GM12878 (cell line): ENCODE results near the gene ITSN1. TPM values are rescaled to one million over a fixed set of nuclear protein-coding genes. Genes with fewer than 3 reads are reported as not detected.

Experiments
- CEBPB ChIP-seq, 2 experiments: fragments of 150-350 bp in 1 of 2; IDR thresholded peaks; 2 replicates each; pipeline ENCODE4 v1.6.1; 2012 to 2014; ENCODE audit warnings: low read depth in 2 of 2, low read length in 2 of 2, borderline replicate concordance in 1 of 2, inconsistent platforms in 1 of 2
- CHD2 ChIP-seq: IDR thresholded peaks from 2 replicates; pipeline ENCODE4 v1.6.1; 2011; ENCODE audit warnings: low read depth, low read length, improper control_type of control experiment, borderline replicate concordance
- CUX1 ChIP-seq: IDR thresholded peaks from 2 replicates; pipeline ENCODE4 v1.6.1; 2012; ENCODE audit warnings: improper control_type of control experiment, low read depth, low read length; ENCODE audit not compliant: insufficient replicate concordance
- GATAD2B ChIP-seq: fragments of 450-650 bp; conservative IDR thresholded peaks from 2 replicates; pipeline ENCODE4 v1.6.1; 2017; ENCODE audit warnings: low read depth, mild to moderate bottlenecking, moderate library complexity
- LARP7 ChIP-seq: fragments of 450-650 bp; IDR thresholded peaks from 2 replicates; pipeline ENCODE4 v1.6.1; 2017; ENCODE audit warnings: mild to moderate bottlenecking
- MAX ChIP-seq: IDR thresholded peaks from 2 replicates; pipeline ENCODE4 v1.6.1; 2012; ENCODE audit warnings: low read depth, low read length, improper control_type of control experiment
- MLLT1 ChIP-seq: fragments of 450-650 bp; IDR thresholded peaks from 2 replicates; pipeline ENCODE4 v1.6.1; 2016; ENCODE audit warnings: mild to moderate bottlenecking
- MYB ChIP-seq: fragments of 150-350 bp; IDR thresholded peaks from 2 replicates; pipeline ENCODE4 v1.6.1; 2014; ENCODE audit warnings: mild to moderate bottlenecking, low read depth, low read length, borderline replicate concordance
- NBN ChIP-seq: fragments of 450-650 bp; IDR thresholded peaks from 2 replicates; pipeline ENCODE4 v1.6.1; 2016
- NFYB ChIP-seq: IDR thresholded peaks from 2 replicates; pipeline ENCODE4 v1.6.1; 2011; ENCODE audit warnings: low read depth, mild to moderate bottlenecking, low read length, improper control_type of control experiment, moderate library complexity; ENCODE audit not compliant: insufficient read depth
- NR2C1 ChIP-seq: fragments of 450-650 bp; IDR thresholded peaks from 2 replicates; pipeline ENCODE4 v1.6.1; 2017; ENCODE audit warnings: antibody characterized with exemption, mild to moderate bottlenecking, moderate library complexity
- NR2C2 ChIP-seq: IDR thresholded peaks from 2 replicates; pipeline ENCODE4 v1.6.1; 2011; ENCODE audit warnings: borderline replicate concordance, low read depth; ENCODE audit not compliant: control insufficient read depth, insufficient read length
- REST ChIP-seq: IDR thresholded peaks from 2 replicates; pipeline ENCODE4 v1.6.1; 2012; ENCODE audit warnings: mild to moderate bottlenecking, low read depth, low read length
- SMC3 ChIP-seq: IDR thresholded peaks from 2 replicates; pipeline ENCODE4 v1.6.1; 2011; ENCODE audit warnings: low read length, improper control_type of control experiment, borderline replicate concordance
- TAF1 ChIP-seq: IDR thresholded peaks from 2 replicates; pipeline ENCODE4 v1.6.1; 2011; ENCODE audit warnings: mild to moderate bottlenecking, low read depth, low read length, borderline replicate concordance
- TBL1XR1 ChIP-seq: IDR thresholded peaks from 2 replicates; pipeline ENCODE4 v1.6.1; 2012; ENCODE audit warnings: low read depth, low read length, improper control_type of control experiment
- WRNIP1 ChIP-seq: IDR thresholded peaks from 2 replicates; pipeline ENCODE4 v1.6.1; 2011; ENCODE audit warnings: low read depth, low read length, improper control_type of control experiment, borderline replicate concordance
- YY1 ChIP-seq: IDR thresholded peaks from 2 replicates; pipeline ENCODE4 v1.6.1; 2011; ENCODE audit warnings: low read depth, mild to moderate bottlenecking, low read length
- ZZZ3 ChIP-seq: IDR thresholded peaks from 2 replicates; pipeline ENCODE4 v1.6.1; 2011; ENCODE audit warnings: low read depth; ENCODE audit not compliant: control insufficient read depth, insufficient read length
- polyA plus RNA-seq, 11 experiments: library from polyadenylated mRNA; depleted of rRNA in 4 of 11; unstranded in 6 of 11; stranded (reverse) in 5 of 11; fragments of >200 nt; fragmentation: Nextera tagmentation in 4 of 11; fragmentation: Illumina TruSeq in 1 of 11; extraction: Ambion mirVana in 4 of 11; extraction: Trizol in 1 of 11; gene quantifications; 1 replicate in 1 of 11; 2 replicates in 10 of 11; pipeline versions ENCODE4 v1.2.1 to v1.2.3, GENCODE V29; 2011 to 2016; ENCODE audit warnings: inconsistent platforms in 2 of 11, missing spikeins in 2 of 11, low read depth in 1 of 11
- total RNA-seq, 4 experiments: library from RNA; depleted of rRNA in 3 of 4; stranded (reverse); fragments of >200 nt in 3 of 4; fragmentation: Illumina TruSeq in 1 of 4; extraction: Trizol in 1 of 4; gene quantifications; 2 replicates each; pipeline versions ENCODE4 v1.2.1 to v1.2.3, GENCODE V29; 2013 to 2021

The ITSN1 gene
- total and polyA plus RNA-seq, 10 of the 15 experiments (the other 5 are each of a cell fraction or from before 2014, with no cell fraction given), result 0.89 to 10.6 (median 4.8) TPM

GRCh38 chr21:33948096-33948950, 306.0 kb downstream of the ITSN1 start (continued):
- TF ChIP-seq YY1 (peak; percentile 94), NBN (peak; percentile 98), MLLT1 (no peak), TAF1 (peak; percentile 75), SMC3 (peak; percentile 30; the same call in 1 of the 2 replicates), MYB (peak; percentile 83; the same call in 1 of the 2 replicates), TBL1XR1 (peak; percentile 56; the same call in 1 of the 2 replicates), CUX1 (no peak), LARP7 (no peak), NR2C1 (peak; percentile 79), MAX (peak; percentile 72; the same call in 1 of the 2 replicates), NFYB (0 out of 2 replicates have a peak, but pooled peaks have one; percentile 8), CHD2 (peak; percentile 84), NR2C2 (no peak), WRNIP1 (peak; percentile 87; the same call in 1 of the 2 replicates), ZZZ3 (no peak), CEBPB (IDR thresholded peaks at IDR 0.05; ENCODE audit: borderline replicate concordance in 1 of 2, low read depth in 2 of 2, low read length in 2 of 2) (no peak), REST (no peak), GATAD2B (peak; percentile 56)
